IMR-90 (cell line): Measurements from ENCODE around the gene PIP5K1C. TPM values are rescaled to one million over a fixed set of nuclear protein-coding genes. Genes with fewer than 3 reads are reported as not detected.

Experiments used
- ATAC-seq: fragments of 200-7000 bp; cut with Tn5 transposase; 2 replicates; pipeline ENCODE4 v1.9.1; 2020; ENCODE audit warnings: low read depth, mild to moderate bottlenecking, moderate library complexity
- BruUV-seq: library from RNA; stranded (reverse); fragments of 400-500 nt; replicated peaks from 2 replicates; lab custom pipeline; 2021; lab: Mats Ljungman, UMichigan
- CTCF ChIA-PET: fragments of 300-600 bp; formaldehyde crosslinking; extraction: SDS; loops from one replicate; lab custom pipeline; 2021; ENCODE audit warnings: antibody characterized with exemption; lab: Yijun Ruan, JAX
- POLR2A ChIA-PET: fragments of 300-600 bp; sonication (Branson Sonifier 250); formaldehyde crosslinking; loops from one replicate; lab custom pipeline; 2022; ENCODE audit warnings: antibody characterized with exemption; ENCODE audit not compliant: unreplicated experiment; lab: Charles Lee
- DNase-seq: peaks from one replicate; pipeline ENCODE4 v3.0.0; 2013
- H2AFZ ChIP-seq: replicated peaks from 2 replicates; pipeline ENCODE3; 2013; ENCODE audit warnings: low read length, mild to moderate bottlenecking; ENCODE audit not compliant: poor library complexity
- H2AK5ac ChIP-seq: 2 replicates; pipeline ENCODE4 v1.6.1; 2013; ENCODE audit warnings: low read depth, low read length, inconsistent platforms
- H2AK9ac ChIP-seq: replicated peaks from 2 replicates; pipeline ENCODE3; 2013; ENCODE audit warnings: mild to moderate bottlenecking, low read depth, low read length, moderate library complexity; ENCODE audit not compliant: poor library complexity
- H2BK120ac ChIP-seq: 2 replicates; pipeline ENCODE4 v1.6.1; 2013; ENCODE audit warnings: low read depth, low read length, inconsistent platforms
- H2BK15ac ChIP-seq: 3 replicates; pipeline ENCODE4 v1.6.1; 2013; ENCODE audit warnings: low read depth, low read length, inconsistent platforms
- H2BK20ac ChIP-seq: 2 replicates; pipeline ENCODE4 v1.6.1; 2013; ENCODE audit warnings: low read depth, mild to moderate bottlenecking, inconsistent platforms, low read length, moderate library complexity
- H2BK5ac ChIP-seq: 2 replicates; pipeline ENCODE4 v1.6.1; 2013; ENCODE audit warnings: mild to moderate bottlenecking, low read depth, low read length, inconsistent platforms; ENCODE audit not compliant: poor library complexity, severe bottlenecking
- H3K14ac ChIP-seq: replicated peaks from 2 replicates; pipeline ENCODE4 v1.6.1; 2013; ENCODE audit warnings: low read depth, low read length, inconsistent platforms
- H3K18ac ChIP-seq: 2 replicates; pipeline ENCODE4 v1.6.1; 2013; ENCODE audit warnings: low read depth, low read length, control low read depth
- H3K23ac ChIP-seq: 2 replicates; pipeline ENCODE4 v1.6.1; 2013; ENCODE audit warnings: low read depth, low read length, inconsistent platforms
- H3K27ac ChIP-seq: 2 replicates; pipeline ENCODE4 v1.5.1; 2013; ENCODE audit warnings: mild to moderate bottlenecking, control low read depth, low read length; ENCODE audit not compliant: insufficient read depth
- H3K27me3 ChIP-seq: 2 replicates; pipeline ENCODE4 v1.6.1; 2013; ENCODE audit warnings: low read length; ENCODE audit not compliant: control insufficient read depth, insufficient read depth
- H3K36me3 ChIP-seq: 2 replicates; pipeline ENCODE4 v1.6.1; 2013; ENCODE audit warnings: low read length, mixed read lengths; ENCODE audit not compliant: control insufficient read depth, insufficient read depth
- H3K4ac ChIP-seq: 2 replicates; pipeline ENCODE4 v1.6.1; 2013; ENCODE audit warnings: low read depth, low read length, inconsistent platforms
- H3K4me1 ChIP-seq: 2 replicates; pipeline ENCODE4 v1.6.1; 2013; ENCODE audit warnings: low read length, mixed read lengths; ENCODE audit not compliant: control insufficient read depth, insufficient read depth
- H3K4me2 ChIP-seq: 2 replicates; pipeline ENCODE4 v1.6.1; 2013; ENCODE audit warnings: low read depth, mild to moderate bottlenecking, control low read depth, low read length, moderate library complexity
- H3K4me3 ChIP-seq: 2 replicates; pipeline ENCODE4 v1.5.1; 2013; ENCODE audit warnings: low read depth, mild to moderate bottlenecking, control low read depth, low read length, moderate library complexity; ENCODE audit not compliant: insufficient read depth
- H3K56ac ChIP-seq: 2 replicates; pipeline ENCODE4 v1.6.1; 2013; ENCODE audit warnings: low read length, inconsistent platforms; ENCODE audit not compliant: insufficient read depth; ENCODE audit errors: extremely low read depth
- H3K79me1 ChIP-seq, 2 experiments: 2 replicates each; pipeline ENCODE4 v1.6.1; 2013; ENCODE audit warnings: low read length in 2 of 2, inconsistent platforms in 1 of 2, low read depth in 1 of 2
- H3K9ac ChIP-seq: 2 replicates; pipeline ENCODE4 v1.6.1; 2013; ENCODE audit warnings: low read depth, low read length, control low read depth
- H3K9me1 ChIP-seq: 2 replicates; pipeline ENCODE4 v1.6.1; 2013; ENCODE audit warnings: low read length, inconsistent platforms; ENCODE audit not compliant: insufficient read depth
- H3K9me3 ChIP-seq: 2 replicates; pipeline ENCODE4 v1.6.1; 2013; ENCODE audit warnings: low read length; ENCODE audit not compliant: control insufficient read depth, insufficient read depth
- H4K20me1 ChIP-seq: 2 replicates; pipeline ENCODE4 v1.6.1; 2013; ENCODE audit warnings: low read length, inconsistent platforms; ENCODE audit not compliant: insufficient read depth
- H4K5ac ChIP-seq: 2 replicates; pipeline ENCODE4 v1.6.1; 2013; ENCODE audit warnings: mild to moderate bottlenecking, low read depth, low read length, control low read depth
- H4K8ac ChIP-seq, 2 experiments: 2 replicates each; pipeline ENCODE4 v1.6.1; 2013; ENCODE audit warnings: low read depth in 2 of 2, low read length in 2 of 2, control low read depth in 1 of 2, inconsistent platforms in 1 of 2
- H4K91ac ChIP-seq: 2 replicates; pipeline ENCODE4 v1.6.1; 2013; ENCODE audit warnings: low read depth, low read length, inconsistent platforms; ENCODE audit not compliant: insufficient read depth
- BHLHE40 ChIP-seq: fragments of 150-350 bp; IDR thresholded peaks from 2 replicates; pipeline ENCODE4 v1.6.1; 2016; ENCODE audit warnings: mild to moderate bottlenecking, low read depth, low read length
- CEBPB ChIP-seq: IDR thresholded peaks from 2 replicates; pipeline ENCODE4 v1.6.1; 2012; ENCODE audit warnings: low read depth, low read length, improper control_type of control experiment
- CHD1 ChIP-seq: IDR thresholded peaks from 2 replicates; pipeline ENCODE4 v1.6.1; 2012; ENCODE audit warnings: low read depth, low read length, improper control_type of control experiment
- CTCF ChIP-seq: conservative IDR thresholded peaks from 2 replicates; pipeline ENCODE4 v1.5.1; 2012; ENCODE audit warnings: mild to moderate bottlenecking, low read depth, low read length, improper control_type of control experiment
- FOS ChIP-seq: fragments of 150-350 bp; IDR thresholded peaks from 2 replicates; pipeline ENCODE4 v1.6.1; 2016; ENCODE audit warnings: low read depth, low read length
- MAFK ChIP-seq: IDR thresholded peaks from 2 replicates; pipeline ENCODE4 v1.6.1; 2012; ENCODE audit warnings: low read depth, low read length, improper control_type of control experiment
- MAZ ChIP-seq: IDR thresholded peaks from 2 replicates; pipeline ENCODE4 v1.6.1; 2012; ENCODE audit warnings: low read depth, mild to moderate bottlenecking, low read length, improper control_type of control experiment, moderate library complexity, borderline replicate concordance
- MXI1 ChIP-seq: IDR thresholded peaks from 2 replicates; pipeline ENCODE4 v1.6.1; 2012; ENCODE audit warnings: low read depth, mild to moderate bottlenecking, low read length, moderate library complexity, borderline replicate concordance
- POLR2A ChIP-seq: IDR thresholded peaks from 2 replicates; pipeline ENCODE4 v1.6.1; 2012; ENCODE audit warnings: mild to moderate bottlenecking, low read depth, low read length
- RAD21 ChIP-seq: IDR thresholded peaks from 2 replicates; pipeline ENCODE4 v1.6.1; 2012; ENCODE audit warnings: low read length, improper control_type of control experiment
- RCOR1 ChIP-seq: IDR thresholded peaks from 2 replicates; pipeline ENCODE4 v1.6.1; 2012; ENCODE audit warnings: mild to moderate bottlenecking, low read length, improper control_type of control experiment; ENCODE audit not compliant: insufficient replicate concordance
- RFX5 ChIP-seq: IDR thresholded peaks from 2 replicates; pipeline ENCODE4 v1.8.0; 2012; ENCODE audit warnings: low read depth, mild to moderate bottlenecking, low read length, moderate library complexity
- SMC3 ChIP-seq: fragments of 150-350 bp; IDR thresholded peaks from 2 replicates; pipeline ENCODE4 v1.6.1; 2016; ENCODE audit warnings: low read depth, mild to moderate bottlenecking, antibody characterized with exemption, low read length, moderate library complexity
- WGBS, 2 experiments: methylation state at CpG; one replicate each; pipeline versions ENCODE4 v1.1.5 to v1.1.7; 2013; ENCODE audit warnings: missing lambda C conversion rate in 2 of 2; ENCODE audit not compliant: insufficient read length in 1 of 2; ENCODE audit errors: extremely low coverage in 2 of 2; 5-methylcytosine and 5-hydroxymethylcytosine counted together
- dilution Hi-C: fragments of 300-500 bp; cut with HindIII; formaldehyde crosslinking; loops from one replicate; pipeline ENCODE4 v1.14.3; 2018; ENCODE audit warnings: low sequenced_read_pairs; ENCODE audit not compliant: unreplicated experiment
- in situ Hi-C: fragments of 300-500 bp; cut with MboI; formaldehyde crosslinking; loops from 3 replicates; pipeline ENCODE4 v1.14.3; 2019; ENCODE audit warnings: low sequenced_read_pairs, inconsistent platforms, mixed read lengths
- intact Hi-C: fragments of 100-400 bp; cut with micrococcal nuclease; formaldehyde crosslinking; loops from 2 replicates; pipeline ENCODE4 v1.10.0; 2022
- polyA plus RNA-seq, 3 experiments: library from polyadenylated mRNA; depleted of rRNA; stranded (reverse); fragments of >200 nt; gene quantifications; 2 replicates each; pipeline ENCODE4 v1.2.3, GENCODE V29; 2012; ENCODE audit warnings: low replicate concordance in 1 of 3
- total RNA-seq: library from RNA; depleted of rRNA; stranded (reverse); fragments of >200 nt; gene quantifications from 2 replicates; pipeline ENCODE4 v1.2.3, GENCODE V29; 2012
- TF ChIP-seq, protein P1 (sequence below): fragments of 150-350 bp; IDR thresholded peaks from 2 replicates; pipeline ENCODE4 v1.6.1; 2017; ENCODE audit warnings: mild to moderate bottlenecking, antibody characterized with exemption, low read length, low read depth

Gene PIP5K1C
- total and polyA plus RNA-seq, 2 of the 4 experiments (the other 2 are of a cell fraction): 13.6 to 23.3 TPM

- TF ChIP-seq MAZ: no peak
These were observed 87.1 kb downstream of the PIP5K1C start (continued) for GRCh38 chr19:3612901-3613741.

DNA sequence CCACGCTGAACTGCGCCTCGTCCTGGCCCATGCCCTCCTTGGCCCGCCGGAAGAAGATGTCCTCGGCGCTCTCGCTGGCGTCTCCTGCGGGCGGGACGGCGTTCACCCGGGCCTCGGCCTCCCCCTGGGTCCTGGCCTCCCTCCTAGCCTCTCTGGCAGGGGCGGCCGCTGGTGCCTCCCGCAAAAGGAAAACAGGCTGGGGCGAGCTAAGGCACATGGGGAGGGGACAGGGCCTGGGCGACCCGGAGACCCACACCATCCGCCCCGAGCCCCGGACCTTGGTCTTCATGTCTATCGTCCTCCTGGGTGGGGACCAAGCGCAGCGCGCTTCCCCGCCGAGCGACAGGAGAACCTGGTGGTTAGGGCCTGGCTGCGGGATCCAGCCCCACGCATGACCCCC is 87.9 kb downstream of the PIP5K1C start:
- DNase-seq: no peak
- peaks cover 5% of the 10 kb centered on the region for H3K4me1 ChIP-seq
- H3K9me3 ChIP-seq: no peaks in the 10 kb centered on the region
- no peak overlapping the region for H4K8ac ChIP-seq
- H2BK5ac ChIP-seq: no peak overlapping the region
- no peak overlapping the region for H4K91ac ChIP-seq
- CTCF ChIA-PET: no interaction called here
- intact Hi-C loops (loop anchor here (10.0 kb wide), 1 partner anchor 288 kb away; no protein-coding TSS in a partner anchor), dilution Hi-C loops (no loop called here), in situ Hi-C loops (loop anchor here (25.0 kb wide), 1 partner anchor 300 kb away; no protein-coding TSS in a partner anchor)
- no peak overlapping the region for H3K4ac ChIP-seq
- no peak overlapping the region for H3K14ac ChIP-seq
- 98% methylated on average over 17 of the region's 33 CpGs; no CpG with 5 or more reads in 1 of the 2 experiments for whole genome bisulfite sequencing, 2 experiments
- peaks cover 0 to 5% of the 10 kb centered on the region in 2 experiments; a peak in 2 of 4 replicates for H3K79me1 ChIP-seq
- no peak overlapping the region for H3K4me2 ChIP-seq
- H2AK9ac ChIP-seq: no peak overlapping the region
- no peak overlapping the region for H2BK120ac ChIP-seq
- no peak overlapping the region for H2AFZ ChIP-seq
- H3K18ac ChIP-seq: no peak overlapping the region
- no peak for ATAC-seq
- H3K9ac ChIP-seq: no peak overlapping the region
- H3K27me3 ChIP-seq: no peaks in the 10 kb centered on the region
- H2AK5ac ChIP-seq: no peak overlapping the region
- 0 out of 2 replicates have a peak, but pooled peaks cover 6% of the 10 kb centered on the region for H3K9me1 ChIP-seq
- no TSS peak for BruUV-seq
- no peak overlapping the region for H3K4me3 ChIP-seq
- no peak overlapping the region for H4K5ac ChIP-seq
- H3K36me3 ChIP-seq: peaks cover 32% of the 10 kb centered on the region
- no peak overlapping the region for H2BK15ac ChIP-seq
- POLR2A ChIA-PET: no interaction called here
- H2BK20ac ChIP-seq: no peak overlapping the region
- no peak overlapping the region for H3K56ac ChIP-seq
- H3K23ac ChIP-seq: no peak overlapping the region
- no peak overlapping the region for H3K27ac ChIP-seq
- H4K20me1 ChIP-seq: no peaks in the 10 kb centered on the region
- TF ChIP-seq CEBPB: no peak
- TF ChIP-seq, protein P1, sequence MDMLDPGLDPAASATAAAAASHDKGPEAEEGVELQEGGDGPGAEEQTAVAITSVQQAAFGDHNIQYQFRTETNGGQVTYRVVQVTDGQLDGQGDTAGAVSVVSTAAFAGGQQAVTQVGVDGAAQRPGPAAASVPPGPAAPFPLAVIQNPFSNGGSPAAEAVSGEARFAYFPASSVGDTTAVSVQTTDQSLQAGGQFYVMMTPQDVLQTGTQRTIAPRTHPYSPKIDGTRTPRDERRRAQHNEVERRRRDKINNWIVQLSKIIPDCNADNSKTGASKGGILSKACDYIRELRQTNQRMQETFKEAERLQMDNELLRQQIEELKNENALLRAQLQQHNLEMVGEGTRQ: no peak
- no peak for TF ChIP-seq CTCF
- no peak for TF ChIP-seq RFX5
- TF ChIP-seq RAD21: no peak
- TF ChIP-seq SMC3: no peak
- no peak for TF ChIP-seq MAFK
- no peak for TF ChIP-seq POLR2A
- TF ChIP-seq RCOR1: no peak
- no peak for TF ChIP-seq CHD1
- no peak for TF ChIP-seq FOS
- TF ChIP-seq MXI1: no peak
- no peak for TF ChIP-seq BHLHE40
